ENCODE data around the gene KRT27.

KRT27 gene

DNA sequence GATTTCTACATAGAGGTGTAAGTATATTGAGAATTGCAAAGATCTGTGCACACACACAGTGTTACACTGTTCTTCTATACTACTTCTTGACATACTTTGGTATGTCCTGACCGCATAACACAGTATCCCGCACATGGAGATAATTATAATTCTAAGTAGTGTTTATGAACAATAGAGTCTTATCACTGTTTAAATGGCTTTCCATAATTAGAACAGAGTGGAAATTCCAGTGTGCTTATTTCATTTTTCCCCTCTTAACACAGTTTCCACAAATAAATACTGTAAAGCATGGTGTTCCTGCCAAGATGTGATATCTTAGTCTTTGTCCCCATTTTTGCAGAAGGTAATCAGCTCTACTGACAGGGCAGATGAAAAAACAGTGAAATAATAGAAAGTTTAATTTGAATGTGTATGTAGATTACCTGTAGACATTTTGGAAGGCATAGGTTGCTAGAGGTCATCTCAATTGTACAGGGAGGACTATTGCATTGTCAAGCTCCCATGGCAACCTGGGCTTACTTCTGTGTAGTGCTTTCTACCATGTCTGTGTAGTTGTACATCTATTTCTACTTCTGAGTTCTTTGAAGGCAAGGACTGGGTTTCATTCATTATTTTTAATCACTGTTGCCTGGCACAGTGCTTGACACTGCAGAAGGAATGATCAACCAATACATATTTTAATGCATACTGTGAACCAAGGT is 27.5 kb upstream of the KRT27 start:
- no peak for DNase-seq
- no peak for ATAC-seq

DNA sequence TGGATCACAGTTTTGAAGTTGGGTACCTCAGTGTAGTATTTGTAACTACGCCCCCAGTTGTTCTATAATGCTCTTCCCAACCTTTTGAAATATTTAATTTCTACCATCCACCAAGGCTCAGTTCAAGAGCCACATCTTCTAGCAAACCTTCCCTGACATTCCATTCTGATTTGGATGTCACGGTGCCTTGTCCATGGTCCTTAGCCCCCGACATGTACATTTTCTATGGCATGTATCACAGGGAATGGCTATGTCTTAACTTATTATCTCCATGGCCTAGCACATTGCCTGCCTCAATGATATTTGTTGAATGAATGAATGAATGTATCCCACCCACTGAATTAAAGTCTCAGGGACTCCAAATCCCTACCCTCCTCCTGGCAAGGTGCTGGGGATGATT is 23.8 kb upstream of the KRT27 start:
- ATAC-seq (no peak), DNase-seq (no peak)

DNA sequence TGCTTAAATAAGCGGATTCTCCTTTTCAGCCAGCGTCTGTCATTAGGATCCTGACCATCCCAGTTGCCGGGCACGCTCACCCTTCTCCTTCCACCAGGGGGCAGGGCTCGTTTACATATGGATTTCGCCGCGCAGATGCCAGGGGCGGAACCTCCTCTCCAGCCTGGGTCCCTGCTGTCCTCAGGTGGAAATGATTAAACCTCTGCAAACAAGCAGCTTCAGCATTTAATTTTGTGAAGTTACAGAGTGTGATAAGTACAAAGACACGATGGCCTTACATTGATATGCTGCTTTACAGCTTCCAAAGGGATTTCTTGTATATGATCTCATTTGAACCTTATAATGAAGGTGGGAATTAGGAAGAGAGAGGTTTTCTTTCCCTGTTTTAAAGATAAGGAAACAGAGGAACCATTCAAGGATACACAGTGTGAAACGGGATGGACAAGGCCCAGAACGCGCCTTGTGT is 21.3 kb upstream of the KRT27 start:
- DNase-seq: peak; percentile 84
- peak; percentile 87 for ATAC-seq

DNA sequence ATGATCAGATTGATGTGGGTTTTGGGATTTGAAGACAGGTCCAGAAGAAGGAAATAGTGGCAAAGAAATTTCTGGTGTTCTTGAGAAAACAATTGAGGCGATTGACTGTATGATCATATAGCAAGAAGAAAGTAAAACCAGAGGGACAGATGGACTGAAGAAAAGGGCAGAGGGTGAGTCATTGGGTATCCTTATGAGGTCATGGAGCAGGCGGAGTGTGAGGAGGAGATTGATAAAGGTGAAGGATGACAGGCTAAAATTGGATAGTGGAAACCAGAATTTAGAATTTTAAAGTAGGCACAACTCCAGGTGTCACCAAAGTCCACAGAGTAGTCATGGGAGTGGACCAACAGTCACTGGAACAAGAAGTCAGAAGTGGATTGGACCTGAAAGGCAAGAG is 18.8 kb upstream of the KRT27 start:
- DNase-seq (no peak), ATAC-seq (no peak)

DNA sequence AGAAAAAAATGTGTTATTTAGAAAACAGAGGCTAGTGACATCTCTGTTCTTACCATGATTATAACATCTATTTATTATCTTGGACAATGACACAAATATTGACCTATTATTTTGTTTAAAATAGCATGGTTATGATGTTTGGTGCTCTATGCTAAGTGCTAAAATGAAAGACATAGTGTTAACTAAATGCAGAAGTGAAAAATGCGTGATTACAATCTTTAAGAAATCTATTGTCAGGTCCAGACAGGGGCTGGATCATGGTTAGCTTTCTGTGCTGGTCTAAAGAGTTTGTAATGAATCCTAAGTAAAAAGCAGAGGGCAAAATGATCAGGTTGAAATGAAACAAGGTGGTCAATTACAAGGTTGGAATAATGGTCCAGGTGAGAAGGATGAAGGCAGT is 18.0 kb upstream of the KRT27 start:
- DNase-seq (no peak), ATAC-seq (no peak)

DNA sequence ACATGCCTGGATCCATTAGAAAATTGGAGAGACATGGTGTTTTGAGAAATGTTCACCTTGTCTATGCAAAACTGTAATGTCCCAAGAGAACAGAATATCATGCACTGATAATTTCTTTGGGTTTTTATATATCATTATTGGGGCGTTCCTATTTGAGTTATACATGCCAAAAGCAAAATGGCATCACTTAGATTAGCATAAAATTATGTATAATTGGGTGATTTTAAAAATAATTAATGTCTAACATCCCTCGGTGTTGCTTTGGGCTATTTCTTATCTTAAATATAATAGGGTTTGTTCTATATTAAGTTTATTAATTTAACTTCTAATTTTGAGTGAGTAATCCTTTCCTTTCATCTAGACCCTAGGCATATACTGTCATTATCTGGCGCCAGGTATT is 17.5 kb upstream of the KRT27 start, which contains the start of gene KRT28:
Gene KRT28 (minus strand): TSS at position 101 of the 400 bp plus-strand sequence. CDS start 66 bp downstream, at position 35.
- DNase-seq (no peak), ATAC-seq (no peak)

DNA sequence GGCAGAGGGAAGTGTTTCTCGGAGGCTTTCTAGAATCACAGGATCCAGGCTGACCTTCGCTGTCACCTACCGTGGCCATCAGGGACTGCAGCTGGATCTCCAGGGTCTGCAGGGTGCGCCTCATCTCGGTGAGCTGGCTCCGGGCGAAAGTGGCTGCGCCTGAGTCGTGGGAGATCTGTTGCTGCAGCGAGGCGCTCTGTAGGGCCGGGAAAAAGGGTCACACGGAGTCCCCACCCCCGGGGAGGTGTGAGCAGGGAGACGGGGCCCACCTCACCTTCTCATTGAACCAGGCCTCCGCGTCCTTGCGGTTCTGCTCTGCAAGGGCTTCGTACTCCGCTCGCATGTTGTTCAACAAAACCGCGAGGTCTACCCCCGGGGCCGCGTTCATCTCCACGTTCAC is 14.5 kb upstream of the KRT27 start:
- DNase-seq (no peak), ATAC-seq (no peak)

DNA sequence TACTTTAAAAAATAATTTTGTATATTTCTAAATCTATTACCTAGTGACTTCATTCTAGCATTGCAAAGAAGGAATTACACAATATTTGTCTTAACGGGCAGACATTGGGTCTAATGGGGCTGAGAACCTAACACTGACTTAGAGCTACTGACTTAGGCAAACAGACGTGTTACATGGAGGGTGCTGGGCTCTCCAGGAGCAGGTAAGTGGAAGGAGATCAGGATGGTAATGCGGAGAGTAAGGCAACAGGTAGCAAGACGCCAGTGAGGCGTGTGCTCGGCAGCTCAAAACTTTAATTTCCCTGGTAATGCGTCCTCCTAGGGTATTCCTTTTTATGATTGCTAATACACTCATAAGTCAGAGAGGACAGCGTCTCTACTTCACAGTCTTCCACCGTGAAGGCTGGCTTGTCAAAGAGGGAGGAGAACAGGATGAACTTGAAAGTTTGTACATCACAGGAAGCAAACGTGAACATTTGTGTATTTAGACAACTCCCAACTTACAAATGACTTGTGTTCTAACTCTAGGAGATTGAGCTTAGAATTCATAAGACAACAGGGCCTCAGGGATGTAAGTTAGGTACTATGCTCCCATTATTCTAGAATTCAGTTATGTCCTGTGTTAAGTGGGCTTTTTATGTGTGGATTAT is 12.8 kb upstream of the KRT27 start:
- no peak for ATAC-seq
- DNase-seq: no peak

DNA sequence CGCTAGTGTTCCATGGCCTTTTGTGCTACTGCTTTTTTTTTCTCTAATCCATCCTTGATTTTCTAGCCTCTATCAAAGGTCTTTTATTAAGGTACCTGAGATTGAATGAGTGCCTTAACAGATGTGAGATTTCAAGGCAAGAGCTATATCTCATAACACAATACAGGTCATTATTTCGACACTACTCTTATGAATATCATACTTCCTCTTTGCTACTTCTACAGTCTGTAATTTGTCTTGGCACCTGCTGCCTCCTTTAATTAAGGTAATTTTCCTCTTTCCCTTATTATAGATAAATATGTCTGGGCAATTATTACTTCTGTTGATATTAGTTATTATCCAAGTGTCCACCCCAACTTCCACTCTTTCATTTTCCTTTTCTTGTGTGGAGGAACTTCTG is 12.1 kb upstream of the KRT27 start:
- DNase-seq (no peak), ATAC-seq (no peak)

DNA sequence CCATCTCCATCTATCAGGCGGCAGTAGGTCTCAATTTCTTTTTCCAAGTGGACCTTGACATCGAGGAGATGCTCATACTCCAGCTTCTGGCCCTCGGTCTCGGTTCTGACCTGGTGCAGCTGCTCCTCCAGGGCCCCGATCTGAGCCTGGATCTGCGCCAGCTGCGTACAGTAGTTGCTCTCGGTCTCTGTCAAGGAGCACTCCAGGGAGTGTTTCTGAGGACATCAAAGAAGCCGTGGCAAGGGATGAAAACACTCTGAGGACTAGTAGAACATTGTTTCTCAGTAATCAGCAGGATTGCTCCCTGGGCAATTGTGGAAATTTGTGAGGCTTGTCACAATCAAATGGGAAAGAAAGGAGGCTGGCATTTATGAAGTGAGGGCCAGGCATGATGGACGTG is 11.5 kb upstream of the KRT27 start:
- no peak for DNase-seq
- no peak for ATAC-seq

DNA sequence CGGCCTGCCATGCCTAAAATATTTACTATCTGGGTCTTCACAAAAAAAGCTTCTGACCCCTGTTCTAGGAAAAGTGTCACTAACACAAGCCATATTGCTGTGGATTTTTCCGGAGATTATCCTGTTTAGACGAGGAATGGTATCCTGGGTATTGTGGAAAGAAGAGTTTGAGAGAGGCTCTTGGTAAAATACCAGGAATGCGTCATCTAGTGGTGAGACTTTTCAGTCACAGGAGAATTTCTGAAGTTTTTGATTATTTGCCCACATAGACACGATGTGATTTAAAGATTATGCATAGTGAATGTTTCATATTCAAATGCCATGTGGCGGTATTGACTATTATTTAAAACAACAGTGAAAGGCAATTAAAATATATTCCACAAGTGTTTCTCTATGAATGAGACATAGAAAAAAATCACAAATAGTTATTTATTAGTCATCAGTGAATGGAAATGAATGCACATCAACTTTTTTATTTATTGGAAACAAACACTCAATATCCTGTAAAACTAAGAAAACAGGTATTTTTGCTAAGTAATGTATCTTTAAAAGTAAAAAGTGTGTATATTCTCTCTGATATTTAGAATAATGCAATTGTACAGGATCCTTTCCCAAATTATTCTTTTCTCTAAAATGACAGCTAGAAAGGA is 9.6 kb upstream of the KRT27 start:
- ATAC-seq: no peak
- DNase-seq: no peak

DNA sequence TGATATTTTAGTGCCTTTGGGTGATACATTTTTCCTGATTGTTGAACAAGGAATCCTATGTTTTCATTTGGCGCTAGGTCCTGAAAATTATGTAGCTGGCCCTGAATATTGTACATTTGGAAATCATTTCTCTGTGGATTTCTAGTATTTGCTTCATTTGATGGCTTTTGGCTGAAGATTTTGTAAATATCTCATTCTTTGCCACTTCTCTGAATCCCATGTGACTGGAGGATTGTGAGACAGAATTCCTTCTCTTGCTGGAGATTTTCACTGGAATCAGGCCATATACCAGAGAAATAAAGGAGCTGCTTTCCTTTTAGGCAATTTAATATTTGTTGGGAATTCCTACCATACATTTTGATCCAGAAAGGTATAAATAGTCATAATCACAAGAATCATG is 8.8 kb upstream of the KRT27 start:
- ATAC-seq (no peak), DNase-seq (no peak)

DNA sequence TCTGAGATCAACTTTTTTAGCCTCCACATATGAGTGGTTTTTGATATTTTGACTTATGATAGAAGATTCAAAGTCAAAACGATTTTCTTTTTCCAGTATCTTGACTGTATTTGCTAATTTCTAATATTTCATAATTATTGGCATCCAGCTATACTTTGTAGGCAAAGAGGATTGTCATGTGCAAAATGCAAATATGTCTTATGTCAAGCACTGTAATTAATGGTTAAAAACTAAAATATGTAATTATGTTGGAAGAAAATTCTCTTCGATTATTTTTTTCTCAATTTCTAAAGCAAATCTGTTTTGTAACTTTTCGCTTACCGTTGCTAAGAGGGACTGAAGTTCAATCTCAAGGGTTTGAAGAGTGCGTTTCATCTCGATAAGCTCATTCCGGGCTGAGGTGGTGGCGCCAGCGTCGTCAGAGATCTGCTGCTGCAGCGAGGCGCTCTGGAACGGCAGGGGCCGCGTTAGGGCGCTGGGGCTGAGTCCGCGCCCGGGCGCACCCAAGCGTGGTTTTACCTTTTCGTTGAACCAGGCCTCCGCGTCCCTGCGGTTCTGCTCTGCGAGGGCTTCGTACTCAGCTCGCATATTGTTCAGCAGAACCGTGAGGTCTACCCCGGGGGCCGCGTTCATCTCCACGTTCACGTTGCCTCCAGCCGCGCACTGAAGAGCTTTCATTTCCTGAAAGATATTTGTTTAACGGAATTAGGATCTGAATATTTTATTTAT is 3.0 kb downstream of the KRT27 start:
- DNase-seq: peak; percentile 37
- peak; percentile 36 for ATAC-seq

DNA sequence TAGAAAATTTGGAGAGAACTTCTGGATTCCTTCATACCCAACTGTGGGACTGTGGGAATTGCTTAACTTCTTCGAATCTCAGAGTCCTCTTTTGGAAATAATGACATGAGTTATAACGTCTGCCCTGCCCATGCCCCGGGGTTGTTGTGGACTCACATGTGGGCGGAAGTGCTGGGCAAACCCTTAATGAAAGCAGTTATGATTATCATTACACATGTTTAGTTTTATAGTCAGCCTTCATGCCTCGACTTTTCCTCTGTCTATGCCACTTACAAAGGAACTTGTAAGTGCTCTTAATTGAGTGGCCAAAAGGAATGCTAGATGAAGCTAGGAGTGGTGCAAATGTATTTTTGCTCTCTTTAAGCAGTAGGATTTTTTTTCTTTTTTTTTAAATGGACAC is 3.9 kb downstream of the KRT27 start:
- DNase-seq (no peak), ATAC-seq (no peak)

DNA sequence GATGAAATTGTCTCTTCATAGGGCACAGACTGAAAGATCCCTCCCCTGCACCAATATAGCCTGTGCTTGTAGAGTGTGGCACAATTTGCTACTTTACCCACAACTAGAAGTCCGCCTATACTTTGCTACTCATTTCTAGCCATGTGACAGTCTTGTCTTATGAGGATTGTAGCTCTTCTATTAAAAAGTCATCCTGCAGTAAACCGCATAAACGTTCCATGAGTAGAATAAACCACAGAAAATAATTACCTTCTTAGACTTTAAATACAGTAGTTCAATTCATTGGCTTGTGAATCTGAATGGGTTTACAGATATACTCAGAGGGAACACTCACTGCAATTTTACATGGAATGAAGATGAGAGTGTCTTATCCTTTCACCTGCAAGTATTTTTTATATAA is 4.4 kb downstream of the KRT27 start:
- DNase-seq: no peak
- no peak for ATAC-seq

DNA sequence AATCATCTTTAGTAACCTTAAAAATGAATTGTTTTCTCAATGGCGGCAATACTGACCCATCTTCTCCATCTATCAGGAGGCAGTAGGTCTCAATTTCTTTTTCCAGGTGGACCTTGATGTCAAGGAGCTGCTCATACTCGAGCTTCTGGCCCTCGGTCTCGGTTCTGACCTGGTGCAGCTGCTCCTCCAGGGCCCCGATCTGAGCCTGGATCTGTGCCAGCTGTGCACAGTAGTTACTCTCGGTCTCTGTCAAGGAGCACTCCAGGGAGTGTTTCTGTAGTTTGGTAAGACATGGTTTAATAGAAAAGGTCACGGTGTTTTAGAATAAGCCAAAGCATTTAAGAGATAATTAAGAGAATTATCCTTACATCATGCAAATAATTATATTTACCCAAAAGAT is 4.9 kb downstream of the KRT27 start:
- no peak for ATAC-seq
- DNase-seq: no peak

DNA sequence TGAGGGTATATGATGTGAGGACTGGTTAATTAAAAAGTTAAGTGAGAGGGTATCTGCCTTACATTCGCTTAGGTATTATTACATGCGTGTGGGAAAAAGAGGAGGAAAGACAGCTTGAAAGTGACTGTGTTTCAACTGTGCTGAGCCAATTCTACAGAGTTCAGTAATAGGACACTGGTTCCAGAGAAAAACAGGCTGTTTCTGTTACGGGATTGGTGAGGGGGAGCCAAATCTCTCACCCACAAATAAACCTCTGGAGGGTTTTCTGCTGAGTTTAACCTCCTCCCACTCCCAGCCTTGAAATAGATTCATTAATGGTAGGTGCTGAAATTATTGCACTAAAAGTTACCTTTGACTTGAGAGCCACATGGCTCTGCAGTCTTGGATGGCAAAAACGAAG is 6.4 kb downstream of the KRT27 start:
- DNase-seq (no peak), ATAC-seq (no peak)

DNA sequence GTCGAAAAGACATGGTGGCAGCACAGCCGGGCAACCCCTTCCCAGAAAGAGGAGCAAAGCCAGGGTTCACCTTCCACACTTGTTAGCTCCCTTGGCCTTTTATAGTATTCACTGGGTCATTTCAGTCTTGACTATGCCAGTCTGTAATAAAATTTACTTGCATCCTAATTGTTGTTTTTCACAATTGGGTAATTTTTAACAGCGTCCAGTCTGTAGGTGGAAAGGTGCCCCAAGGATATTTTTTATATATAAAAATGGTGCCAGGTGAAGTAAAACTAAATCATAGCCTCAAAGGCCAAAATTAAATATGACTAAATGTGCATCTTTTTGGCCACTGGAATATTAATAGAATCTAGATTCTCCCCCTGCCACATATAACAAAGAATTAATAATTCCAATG is 10.2 kb downstream of the KRT27 start, which contains the start of gene KRT26:
Gene KRT26 (minus strand): TSS at position 101 of the 400 bp plus-strand sequence. CDS start 88 bp downstream, at position 13.
- no peak for ATAC-seq
- no peak for DNase-seq

DNA sequence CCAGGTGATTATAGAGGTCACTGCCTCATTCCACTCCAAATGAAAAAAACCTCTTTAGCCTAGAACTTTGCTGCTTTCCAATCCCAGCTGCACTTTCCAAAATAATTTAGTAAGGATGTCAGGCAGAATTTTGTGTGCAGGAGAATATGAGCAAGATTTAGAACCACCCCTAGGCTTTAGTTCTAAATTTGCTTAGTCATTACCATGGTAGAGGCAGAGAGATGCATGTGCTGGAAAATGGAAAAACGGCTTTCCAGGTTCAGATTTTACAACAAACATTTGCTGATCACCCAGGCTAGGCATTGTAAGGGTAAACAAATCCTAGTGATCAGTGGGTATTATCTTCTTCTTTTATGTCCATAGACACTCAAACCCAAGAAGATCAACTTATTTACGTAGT is 16.7 kb downstream of the KRT27 start:
- DNase-seq: no peak
- no peak for ATAC-seq

DNA sequence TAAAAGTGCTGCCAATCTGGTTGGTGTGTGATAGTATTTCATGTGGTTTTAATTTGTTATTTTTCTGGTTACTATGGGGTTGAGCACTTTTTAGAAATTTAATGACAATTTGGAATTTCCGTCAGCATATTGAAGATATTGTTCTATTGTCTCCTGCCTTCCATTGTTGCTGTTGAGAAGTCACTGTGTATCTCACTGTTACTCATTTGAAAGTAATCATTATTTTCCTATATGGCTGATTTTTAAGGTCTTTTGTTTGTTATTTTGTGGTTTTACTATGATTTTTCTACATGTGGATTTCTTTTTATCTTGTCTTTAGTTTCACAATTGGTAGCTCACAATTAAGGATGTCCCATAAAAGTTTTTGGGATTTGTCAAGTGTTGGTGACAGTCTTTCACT is 18.6 kb downstream of the KRT27 start:
- DNase-seq: no peak
- no peak for ATAC-seq

DNA sequence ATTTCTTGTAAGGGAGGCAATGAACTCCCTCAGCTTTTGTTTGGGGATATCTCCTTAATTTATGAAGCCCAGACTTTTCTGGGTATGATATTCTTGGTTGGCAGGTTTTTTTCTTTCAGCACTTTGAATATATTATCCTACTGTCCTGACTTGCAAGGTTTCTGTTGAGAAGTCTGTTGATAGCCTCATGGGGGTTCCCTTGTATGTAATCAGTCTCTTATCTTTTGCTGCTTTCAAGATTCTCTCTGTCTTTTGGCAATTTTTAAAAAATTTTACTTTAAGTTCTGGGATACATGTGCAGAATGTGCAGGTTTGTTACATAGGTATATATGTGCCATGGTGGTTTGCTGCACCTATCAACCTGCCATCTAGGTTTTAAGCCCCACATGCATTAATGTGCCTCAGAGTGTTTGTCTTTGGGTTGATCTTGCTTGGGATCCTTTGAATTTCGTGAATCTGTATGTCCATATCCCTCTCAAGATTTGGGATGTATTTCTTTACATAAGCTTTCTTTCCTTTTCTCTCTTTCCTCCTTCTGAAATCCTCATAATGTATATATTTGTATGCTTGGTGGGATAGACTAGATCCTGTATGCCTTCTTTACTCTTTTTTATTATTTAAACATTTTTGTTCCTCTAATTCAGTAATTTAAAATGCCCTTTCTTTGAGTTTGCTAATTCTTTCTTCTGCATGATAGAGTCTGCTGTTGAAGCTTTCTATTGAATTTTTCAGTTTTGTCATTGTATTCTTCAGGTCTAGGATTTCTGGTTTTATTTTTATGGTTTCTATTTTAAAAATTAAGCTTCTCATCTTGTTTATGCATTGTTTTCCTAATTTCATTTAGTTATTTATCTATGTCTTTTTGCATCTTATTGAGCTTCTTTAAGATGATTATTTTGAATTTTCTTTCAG is 22.0 kb downstream of the KRT27 start:
- DNase-seq (no peak), ATAC-seq (no peak)

DNA sequence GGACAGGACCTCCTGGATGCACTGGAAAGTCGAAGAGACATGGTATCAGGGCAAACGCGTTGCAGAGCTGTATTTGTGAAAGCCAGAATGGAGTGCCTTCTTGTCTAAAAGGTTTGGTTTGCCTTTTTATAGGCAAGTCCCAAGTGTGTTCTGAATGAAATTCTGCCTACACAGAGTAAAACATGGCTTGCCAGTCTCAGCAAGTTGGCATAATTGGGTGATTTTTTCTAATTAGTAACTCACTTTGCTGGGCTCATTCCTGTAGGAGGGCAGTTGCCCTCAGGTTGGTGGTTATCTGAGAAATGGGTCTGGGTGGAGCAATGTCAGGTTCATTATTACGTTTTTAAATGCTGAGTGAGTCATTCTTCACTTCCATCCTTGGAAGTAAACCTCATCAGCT is 27.1 kb downstream of the KRT27 start, which contains the start of gene KRT25:
Gene KRT25 (minus strand): TSS at position 101 of the 400 bp plus-strand sequence. CDS start 60 bp downstream, at position 41.
- DNase-seq (no peak), ATAC-seq (no peak)

All from stimulated activated naive CD8-positive, alpha-beta T cell treated with anti-CD3 and anti-CD28 coated beads, Interleukin-15, Interleukin-2, amounts not matched to agents 100 U/mL and 50 U/mL, for 24 hours (primary cell).